HCT116 (cell line): Measurements from ENCODE around the gene SPSB3. TPM values are rescaled to one million over a fixed set of nuclear protein-coding genes. Genes with fewer than 3 reads are reported as not detected.

ENCODE experiments used
- ATAC-seq: fragments of 200-7000 bp; cut with Tn5 transposase; 2 replicates; pipeline ENCODE4 v1.9.1; 2020; ENCODE audit warnings: mild to moderate bottlenecking, moderate library complexity
- BruUV-seq: library from RNA; stranded (reverse); fragments of 400-500 nt; replicated peaks from 2 replicates; lab custom pipeline; 2021; lab: Mats Ljungman, UMichigan
- CTCF ChIA-PET: fragments of 300-600 bp; sonication (Branson Sonifier 250); formaldehyde crosslinking; loops from one replicate; lab custom pipeline; 2021; ENCODE audit warnings: antibody characterized with exemption; lab: Charles Lee
- POLR2A ChIA-PET: fragments of 300-600, 350-600 bp; sonication (Branson Sonifier 250); formaldehyde crosslinking; loops from one replicate; lab custom pipeline; 2021; ENCODE audit warnings: antibody characterized with exemption; lab: Charles Lee
- RAD21 ChIA-PET, 2 experiments: fragments of 300-600 bp; sonication (Branson Sonifier 250); formaldehyde crosslinking; loops; one replicate each; lab custom pipeline; 2023; ENCODE audit warnings: low total read pairs in 2 of 2; ENCODE audit not compliant: uncharacterized antibody in 2 of 2, unreplicated experiment in 2 of 2, low non-redundant PET in 1 of 2; lab: Charles Lee
- DNase-seq: peaks from one replicate; pipeline ENCODE4 v3.0.0-alpha.2; 2010; ENCODE audit warnings: low read depth, low spot score
- H2AFZ ChIP-seq: fragments of 200-600 bp; shearing (Covaris generic), sonication (generic); 2 replicates; pipeline ENCODE4 v1.6.1; 2017; ENCODE audit warnings: low read depth, mixed run types, mixed read lengths, antibody characterized with exemption, low read length; ENCODE audit not compliant: poor library complexity, severe bottlenecking
- H3K27ac ChIP-seq: 2 replicates; pipeline ENCODE4 v1.5.1; 2012; ENCODE audit warnings: low read depth, low read length
- H3K27me3 ChIP-seq: fragments of 200-600 bp; sonication (generic); 2 replicates; pipeline ENCODE4 v1.6.1; 2016; ENCODE audit warnings: mixed run types, low read length, mixed read lengths; ENCODE audit not compliant: insufficient read depth
- H3K36me3 ChIP-seq, 2 experiments: fragments of 200-500 bp in 1 of 2; fragments of 200-600 bp in 1 of 2; sonication (Bioruptor generic) in 1 of 2; sonication (generic) in 1 of 2; 2 replicates each; pipeline versions ENCODE4 v1.5.1 to v1.6.1; 2014 to 2016; ENCODE audit warnings: low read length in 2 of 2, inconsistent platforms in 1 of 2, mixed read lengths in 1 of 2, mixed run types in 1 of 2; ENCODE audit not compliant: insufficient read depth in 2 of 2, control insufficient read depth in 1 of 2
- H3K4me1 ChIP-seq, 2 experiments: fragments of 200-600 bp in 1 of 2; sonication (generic) in 1 of 2; 2 replicates each; pipeline versions ENCODE4 v1.5.1 to v1.6.1; 2012 to 2017; ENCODE audit warnings: low read length in 2 of 2, inconsistent platforms in 1 of 2, mild to moderate bottlenecking in 1 of 2, mixed read lengths in 1 of 2, mixed run types in 1 of 2, moderate library complexity in 1 of 2; ENCODE audit not compliant: insufficient read depth in 2 of 2, control insufficient read depth in 1 of 2
- H3K4me2 ChIP-seq: fragments of 200-600 bp; sonication (generic); 2 replicates; pipeline ENCODE4 v1.6.1; 2017; ENCODE audit warnings: mixed run types, low read length, mixed read lengths
- H3K4me3 ChIP-seq, 2 experiments: fragments of 200-600 bp in 1 of 2; sonication (generic) in 1 of 2; replicated peaks in 1 of 2; 2 replicates each; pipeline ENCODE4 v1.5.1; 2011 to 2016; ENCODE audit warnings: low read length in 2 of 2, control low read depth in 1 of 2, low read depth in 1 of 2, mild to moderate bottlenecking in 1 of 2, mixed read lengths in 1 of 2, mixed run types in 1 of 2
- H3K79me2 ChIP-seq: fragments of 200-600 bp; sonication (generic); 2 replicates; pipeline ENCODE4 v1.6.1; 2017; ENCODE audit warnings: mild to moderate bottlenecking, mixed run types, low read length, moderate library complexity, mixed read lengths; ENCODE audit not compliant: insufficient read depth
- H3K9ac ChIP-seq: fragments of 200-600 bp; sonication (generic); 2 replicates; pipeline ENCODE4 v1.6.1; 2016; ENCODE audit warnings: low read length, mixed read lengths
- H3K9me2 ChIP-seq: fragments of 200-600 bp; sonication (generic), shearing (Covaris generic); 2 replicates; pipeline ENCODE4 v1.6.1; 2017; ENCODE audit warnings: mixed run types, mild to moderate bottlenecking, moderate library complexity; ENCODE audit not compliant: insufficient read depth
- H3K9me3 ChIP-seq, 2 experiments: fragments of 200-500 bp in 1 of 2; fragments of 200-600 bp in 1 of 2; sonication (Bioruptor generic) in 1 of 2; sonication (generic) in 1 of 2; 2 replicates each; pipeline ENCODE4 v1.6.1; 2014 to 2017; ENCODE audit warnings: low read length in 2 of 2, mixed read lengths in 2 of 2, inconsistent platforms in 1 of 2, low read depth in 1 of 2, mild to moderate bottlenecking in 1 of 2, mixed run types in 1 of 2, moderate library complexity in 1 of 2; ENCODE audit not compliant: control insufficient read depth in 1 of 2, insufficient read depth in 1 of 2
- H4K20me1 ChIP-seq: fragments of 200-600 bp; sonication (generic), shearing (Covaris generic); 2 replicates; pipeline ENCODE4 v1.6.1; 2017; ENCODE audit warnings: mixed run types, mild to moderate bottlenecking, moderate library complexity; ENCODE audit not compliant: insufficient read depth
- CBX3 ChIP-seq: IDR thresholded peaks from 2 replicates; pipeline ENCODE4 v1.6.1; 2012; ENCODE audit warnings: low read depth
- EGR1 ChIP-seq: IDR thresholded peaks from 2 replicates; pipeline ENCODE4 v1.6.1; 2012; ENCODE audit warnings: low read depth
- ELF1 ChIP-seq: IDR thresholded peaks from 2 replicates; pipeline ENCODE4 v1.6.1; 2012; ENCODE audit warnings: low read depth, borderline replicate concordance
- SIN3A ChIP-seq: IDR thresholded peaks from 2 replicates; pipeline ENCODE4 v1.6.1; 2012; ENCODE audit warnings: low read depth
- TCF7L2 ChIP-seq: IDR thresholded peaks from 2 replicates; pipeline ENCODE4 v1.7.0; 2011; ENCODE audit warnings: borderline replicate concordance, inconsistent platforms; ENCODE audit not compliant: insufficient read depth, insufficient read length; ENCODE audit errors: extremely low read depth
- YY1 ChIP-seq: IDR thresholded peaks from 2 replicates; pipeline ENCODE4 v1.6.1; 2011; ENCODE audit warnings: low read length, low read depth, moderate library complexity, mild to moderate bottlenecking; ENCODE audit not compliant: insufficient replicate concordance; ENCODE audit errors: extremely low read depth
- ZNF274 ChIP-seq: fragments of 200-500 bp; sonication (Bioruptor generic); IDR thresholded peaks from 2 replicates; pipeline ENCODE4 v1.6.1; 2014; ENCODE audit warnings: mild to moderate bottlenecking, low read depth, low read length, inconsistent platforms
- intact Hi-C: fragments of 100-400 bp; cut with micrococcal nuclease; formaldehyde crosslinking; loops from 2 replicates; pipeline ENCODE4 v1.10.0; 2022
- total RNA-seq: library from RNA; stranded (reverse); gene quantifications from one replicate; pipeline ENCODE4 v1.2.1, GENCODE V29; 2021; ENCODE audit not compliant: unreplicated experiment
- TF ChIP-seq, protein P1 (sequence below), 3 experiments: fragments of 200-600 bp in 1 of 3; sonication (generic) in 1 of 3; IDR thresholded peaks in 2 of 3; conservative IDR thresholded peaks in 1 of 3; 2 replicates each; pipeline ENCODE4 v1.5.1; 2012 to 2017; ENCODE audit warnings: low read depth in 2 of 3, low read length in 2 of 3, antibody characterized with exemption in 1 of 3, borderline replicate concordance in 1 of 3, control low read depth in 1 of 3, mild to moderate bottlenecking in 1 of 3, mixed read lengths in 1 of 3, mixed run types in 1 of 3, moderate library complexity in 1 of 3; ENCODE audit not compliant: insufficient read depth in 1 of 3
- TF ChIP-seq, protein P2 (sequence below): IDR thresholded peaks from 2 replicates; pipeline ENCODE4 v1.6.1; 2012; ENCODE audit warnings: low read depth

Gene SPSB3
- total RNA-seq, 1 experiment from 2014 or later: 31.6 TPM

DNA sequence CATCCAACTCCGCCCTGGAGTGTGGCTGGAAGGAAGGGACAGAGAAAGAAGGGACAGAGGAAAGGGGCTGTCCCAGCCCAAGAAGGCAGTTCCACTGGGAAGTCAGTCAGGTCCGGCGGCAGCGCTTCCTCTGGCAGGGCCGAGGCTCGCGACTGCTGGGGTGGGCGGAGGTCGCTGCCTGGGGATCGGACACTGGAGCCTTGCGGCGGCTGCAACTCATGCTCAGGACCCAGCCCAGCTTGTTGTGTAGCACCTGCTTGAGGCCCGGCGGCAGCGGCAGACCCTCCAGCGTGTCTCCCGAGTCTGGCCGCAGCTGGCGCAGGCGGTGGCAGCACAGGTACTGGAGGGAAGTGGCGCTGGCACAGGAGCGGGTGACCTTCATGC lies 5.4 kb downstream of the SPSB3 start:
- peaks cover 6 to 29% of the 10 kb centered on the region in 2 experiments for H3K4me1 ChIP-seq
- intact Hi-C loops: no loop called here
- no peak overlapping the region for H3K27ac ChIP-seq
- ChIA-PET CTCF (no interaction called here), RAD21 (no interaction called here), POLR2A (no interaction called here)
- H3K4me3 ChIP-seq: no peak overlapping the region
- peaks cover 38% of the 10 kb centered on the region for H3K79me2 ChIP-seq
- peaks cover 0 to 5% of the 10 kb centered on the region in 2 experiments; a peak in 3 of 4 replicates for H3K36me3 ChIP-seq
- no peak overlapping the region for H3K9ac ChIP-seq
- no peaks in the 10 kb centered on the region for H3K27me3 ChIP-seq
- no peak for DNase-seq
- no peaks in the 10 kb centered on the region for H3K9me3 ChIP-seq
- no peaks in the 10 kb centered on the region for H4K20me1 ChIP-seq
- no peak for TF ChIP-seq CBX3
- TF ChIP-seq, protein P1, sequence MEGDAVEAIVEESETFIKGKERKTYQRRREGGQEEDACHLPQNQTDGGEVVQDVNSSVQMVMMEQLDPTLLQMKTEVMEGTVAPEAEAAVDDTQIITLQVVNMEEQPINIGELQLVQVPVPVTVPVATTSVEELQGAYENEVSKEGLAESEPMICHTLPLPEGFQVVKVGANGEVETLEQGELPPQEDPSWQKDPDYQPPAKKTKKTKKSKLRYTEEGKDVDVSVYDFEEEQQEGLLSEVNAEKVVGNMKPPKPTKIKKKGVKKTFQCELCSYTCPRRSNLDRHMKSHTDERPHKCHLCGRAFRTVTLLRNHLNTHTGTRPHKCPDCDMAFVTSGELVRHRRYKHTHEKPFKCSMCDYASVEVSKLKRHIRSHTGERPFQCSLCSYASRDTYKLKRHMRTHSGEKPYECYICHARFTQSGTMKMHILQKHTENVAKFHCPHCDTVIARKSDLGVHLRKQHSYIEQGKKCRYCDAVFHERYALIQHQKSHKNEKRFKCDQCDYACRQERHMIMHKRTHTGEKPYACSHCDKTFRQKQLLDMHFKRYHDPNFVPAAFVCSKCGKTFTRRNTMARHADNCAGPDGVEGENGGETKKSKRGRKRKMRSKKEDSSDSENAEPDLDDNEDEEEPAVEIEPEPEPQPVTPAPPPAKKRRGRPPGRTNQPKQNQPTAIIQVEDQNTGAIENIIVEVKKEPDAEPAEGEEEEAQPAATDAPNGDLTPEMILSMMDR (IDR thresholded peaks at IDR 0.05 in 2 of 3, conservative IDR thresholded peaks at IDR 0.05 in 1 of 3; ENCODE audit: borderline replicate concordance in 1 of 3, insufficient read depth in 1 of 3, low read depth in 2 of 3, low read length in 2 of 3): no peak
- TF ChIP-seq, protein P2, sequence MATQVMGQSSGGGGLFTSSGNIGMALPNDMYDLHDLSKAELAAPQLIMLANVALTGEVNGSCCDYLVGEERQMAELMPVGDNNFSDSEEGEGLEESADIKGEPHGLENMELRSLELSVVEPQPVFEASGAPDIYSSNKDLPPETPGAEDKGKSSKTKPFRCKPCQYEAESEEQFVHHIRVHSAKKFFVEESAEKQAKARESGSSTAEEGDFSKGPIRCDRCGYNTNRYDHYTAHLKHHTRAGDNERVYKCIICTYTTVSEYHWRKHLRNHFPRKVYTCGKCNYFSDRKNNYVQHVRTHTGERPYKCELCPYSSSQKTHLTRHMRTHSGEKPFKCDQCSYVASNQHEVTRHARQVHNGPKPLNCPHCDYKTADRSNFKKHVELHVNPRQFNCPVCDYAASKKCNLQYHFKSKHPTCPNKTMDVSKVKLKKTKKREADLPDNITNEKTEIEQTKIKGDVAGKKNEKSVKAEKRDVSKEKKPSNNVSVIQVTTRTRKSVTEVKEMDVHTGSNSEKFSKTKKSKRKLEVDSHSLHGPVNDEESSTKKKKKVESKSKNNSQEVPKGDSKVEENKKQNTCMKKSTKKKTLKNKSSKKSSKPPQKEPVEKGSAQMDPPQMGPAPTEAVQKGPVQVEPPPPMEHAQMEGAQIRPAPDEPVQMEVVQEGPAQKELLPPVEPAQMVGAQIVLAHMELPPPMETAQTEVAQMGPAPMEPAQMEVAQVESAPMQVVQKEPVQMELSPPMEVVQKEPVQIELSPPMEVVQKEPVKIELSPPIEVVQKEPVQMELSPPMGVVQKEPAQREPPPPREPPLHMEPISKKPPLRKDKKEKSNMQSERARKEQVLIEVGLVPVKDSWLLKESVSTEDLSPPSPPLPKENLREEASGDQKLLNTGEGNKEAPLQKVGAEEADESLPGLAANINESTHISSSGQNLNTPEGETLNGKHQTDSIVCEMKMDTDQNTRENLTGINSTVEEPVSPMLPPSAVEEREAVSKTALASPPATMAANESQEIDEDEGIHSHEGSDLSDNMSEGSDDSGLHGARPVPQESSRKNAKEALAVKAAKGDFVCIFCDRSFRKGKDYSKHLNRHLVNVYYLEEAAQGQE: no peak
- no peak for TF ChIP-seq ZNF274
- no peak for TF ChIP-seq EGR1
- TF ChIP-seq TCF7L2: no peak
- TF ChIP-seq ELF1: no peak
- TF ChIP-seq SIN3A: no peak
- TF ChIP-seq YY1: no peak
- ATAC-seq: no peak
- H3K9me2 ChIP-seq: no peaks in the 10 kb centered on the region
- no peak overlapping the region for H2AFZ ChIP-seq
- H3K4me2 ChIP-seq: no peak overlapping the region
- no TSS peak for BruUV-seq
